ENCODE data around the gene GDI1. TPM values are rescaled to one million over a fixed set of nuclear protein-coding genes. Genes with fewer than 3 reads are reported as not detected.

The GDI1 gene
- total and polyA plus RNA-seq, 9 of the 15 experiments (the other 6 are each of a cell fraction or from before 2014, with no cell fraction given): 0.97 to 82.6 (median 37.5) TPM

DNA sequence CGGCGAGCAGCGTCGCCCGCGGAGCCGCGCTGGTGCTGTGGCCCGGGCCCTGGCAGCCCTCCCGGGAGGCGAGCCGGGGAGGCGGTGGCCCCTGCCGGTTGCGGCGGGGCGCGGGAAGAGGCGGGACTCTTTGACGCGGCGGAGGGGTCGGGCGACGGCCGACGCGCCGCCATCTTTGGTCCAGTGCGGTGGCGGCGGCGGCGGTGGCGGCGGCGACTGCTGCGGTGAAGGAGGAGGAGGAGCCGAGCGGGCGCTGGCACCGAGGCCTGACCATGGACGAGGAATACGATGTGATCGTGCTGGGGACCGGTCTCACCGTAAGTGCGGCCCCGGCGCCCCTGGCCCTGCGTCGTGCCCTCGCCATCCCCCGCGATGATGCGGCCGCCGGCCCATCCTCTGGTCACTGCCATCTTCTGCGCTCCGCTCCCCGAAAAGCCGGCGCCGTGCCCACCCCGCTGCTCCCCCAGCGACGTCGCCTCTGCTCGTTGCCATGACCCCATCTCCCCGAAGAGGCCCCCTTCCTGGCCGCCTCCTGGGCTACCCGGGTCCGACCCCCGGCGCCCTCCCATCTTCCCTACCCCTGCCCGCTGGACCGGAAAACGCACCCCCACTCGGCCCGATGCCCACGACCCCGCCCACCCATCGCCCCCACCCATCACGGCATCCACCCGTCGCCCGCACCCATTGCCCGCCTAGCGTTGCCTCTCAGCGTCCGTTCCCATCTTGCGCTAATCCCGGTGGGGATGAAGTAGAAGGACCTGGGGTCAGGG is at the start of gene GDI1 (continued):
- TF ChIP-seq, protein P1, sequence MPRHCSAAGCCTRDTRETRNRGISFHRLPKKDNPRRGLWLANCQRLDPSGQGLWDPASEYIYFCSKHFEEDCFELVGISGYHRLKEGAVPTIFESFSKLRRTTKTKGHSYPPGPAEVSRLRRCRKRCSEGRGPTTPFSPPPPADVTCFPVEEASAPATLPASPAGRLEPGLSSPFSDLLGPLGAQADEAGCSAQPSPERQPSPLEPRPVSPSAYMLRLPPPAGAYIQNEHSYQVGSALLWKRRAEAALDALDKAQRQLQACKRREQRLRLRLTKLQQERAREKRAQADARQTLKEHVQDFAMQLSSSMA (CRISPR knock-in tag; IDR thresholded peaks at IDR 0.05): peak; percentile 44; the same call in 1 of the 2 replicates
- TF ChIP-seq CREM (IDR thresholded peaks at IDR 0.05; ENCODE audit: low read depth) (peak; percentile 50; the same call in 1 of the 2 replicates), PCBP1 (IDR thresholded peaks at IDR 0.05; ENCODE audit: low read depth, low read length, poor library complexity, severe bottlenecking) (peak; percentile 99), RBFOX2 (IDR thresholded peaks at IDR 0.05; ENCODE audit: low read depth, low read length) (peak; percentile 59), CTBP1 (IDR thresholded peaks at IDR 0.05; ENCODE audit: borderline replicate concordance) (peak; percentile 53), CHD2 (IDR thresholded peaks at IDR 0.05; ENCODE audit: low read depth, low read length) (peak; percentile 67), ZNF584 (CRISPR knock-in tag; IDR thresholded peaks at IDR 0.05; ENCODE audit: low read depth) (no peak), TAF7 (tag; IDR thresholded peaks at IDR 0.05) (0 out of 2 replicates have a peak, but pooled peaks have one; percentile 24), TBP (optimal IDR thresholded peaks at IDR 0.05; ENCODE audit: low read depth, low read length) (peak; percentile 52), SIN3B (IDR thresholded peaks at IDR 0.05; ENCODE audit: low read depth) (peak; percentile 62; the same call in 1 of the 2 replicates), CCNT2 (IDR thresholded peaks at IDR 0.05; ENCODE audit: borderline replicate concordance, extremely low read depth, insufficient read length, low read depth, low read length) (no peak), EWSR1 (IDR thresholded peaks at IDR 0.05; ENCODE audit: borderline replicate concordance, low read depth, partially characterized antibody) (no peak), KLF13 (tag; IDR thresholded peaks at IDR 0.05; ENCODE audit: borderline replicate concordance, low read depth) (0 out of 2 replicates have a peak, but pooled peaks have one; percentile 30)
- TF ChIP-seq, protein P2, sequence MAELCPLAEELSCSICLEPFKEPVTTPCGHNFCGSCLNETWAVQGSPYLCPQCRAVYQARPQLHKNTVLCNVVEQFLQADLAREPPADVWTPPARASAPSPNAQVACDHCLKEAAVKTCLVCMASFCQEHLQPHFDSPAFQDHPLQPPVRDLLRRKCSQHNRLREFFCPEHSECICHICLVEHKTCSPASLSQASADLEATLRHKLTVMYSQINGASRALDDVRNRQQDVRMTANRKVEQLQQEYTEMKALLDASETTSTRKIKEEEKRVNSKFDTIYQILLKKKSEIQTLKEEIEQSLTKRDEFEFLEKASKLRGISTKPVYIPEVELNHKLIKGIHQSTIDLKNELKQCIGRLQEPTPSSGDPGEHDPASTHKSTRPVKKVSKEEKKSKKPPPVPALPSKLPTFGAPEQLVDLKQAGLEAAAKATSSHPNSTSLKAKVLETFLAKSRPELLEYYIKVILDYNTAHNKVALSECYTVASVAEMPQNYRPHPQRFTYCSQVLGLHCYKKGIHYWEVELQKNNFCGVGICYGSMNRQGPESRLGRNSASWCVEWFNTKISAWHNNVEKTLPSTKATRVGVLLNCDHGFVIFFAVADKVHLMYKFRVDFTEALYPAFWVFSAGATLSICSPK (IDR thresholded peaks at IDR 0.05; ENCODE audit: borderline replicate concordance): no peak
- TF ChIP-seq, protein P3, sequence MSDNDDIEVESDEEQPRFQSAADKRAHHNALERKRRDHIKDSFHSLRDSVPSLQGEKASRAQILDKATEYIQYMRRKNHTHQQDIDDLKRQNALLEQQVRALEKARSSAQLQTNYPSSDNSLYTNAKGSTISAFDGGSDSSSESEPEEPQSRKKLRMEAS (CRISPR knock-in tag; IDR thresholded peaks at IDR 0.05): no peak
- TF ChIP-seq, protein P4, sequence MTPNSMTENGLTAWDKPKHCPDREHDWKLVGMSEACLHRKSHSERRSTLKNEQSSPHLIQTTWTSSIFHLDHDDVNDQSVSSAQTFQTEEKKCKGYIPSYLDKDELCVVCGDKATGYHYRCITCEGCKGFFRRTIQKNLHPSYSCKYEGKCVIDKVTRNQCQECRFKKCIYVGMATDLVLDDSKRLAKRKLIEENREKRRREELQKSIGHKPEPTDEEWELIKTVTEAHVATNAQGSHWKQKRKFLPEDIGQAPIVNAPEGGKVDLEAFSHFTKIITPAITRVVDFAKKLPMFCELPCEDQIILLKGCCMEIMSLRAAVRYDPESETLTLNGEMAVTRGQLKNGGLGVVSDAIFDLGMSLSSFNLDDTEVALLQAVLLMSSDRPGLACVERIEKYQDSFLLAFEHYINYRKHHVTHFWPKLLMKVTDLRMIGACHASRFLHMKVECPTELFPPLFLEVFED (CRISPR knock-in tag; conservative IDR thresholded peaks at IDR 0.05): no peak
- TF ChIP-seq, protein P5, sequence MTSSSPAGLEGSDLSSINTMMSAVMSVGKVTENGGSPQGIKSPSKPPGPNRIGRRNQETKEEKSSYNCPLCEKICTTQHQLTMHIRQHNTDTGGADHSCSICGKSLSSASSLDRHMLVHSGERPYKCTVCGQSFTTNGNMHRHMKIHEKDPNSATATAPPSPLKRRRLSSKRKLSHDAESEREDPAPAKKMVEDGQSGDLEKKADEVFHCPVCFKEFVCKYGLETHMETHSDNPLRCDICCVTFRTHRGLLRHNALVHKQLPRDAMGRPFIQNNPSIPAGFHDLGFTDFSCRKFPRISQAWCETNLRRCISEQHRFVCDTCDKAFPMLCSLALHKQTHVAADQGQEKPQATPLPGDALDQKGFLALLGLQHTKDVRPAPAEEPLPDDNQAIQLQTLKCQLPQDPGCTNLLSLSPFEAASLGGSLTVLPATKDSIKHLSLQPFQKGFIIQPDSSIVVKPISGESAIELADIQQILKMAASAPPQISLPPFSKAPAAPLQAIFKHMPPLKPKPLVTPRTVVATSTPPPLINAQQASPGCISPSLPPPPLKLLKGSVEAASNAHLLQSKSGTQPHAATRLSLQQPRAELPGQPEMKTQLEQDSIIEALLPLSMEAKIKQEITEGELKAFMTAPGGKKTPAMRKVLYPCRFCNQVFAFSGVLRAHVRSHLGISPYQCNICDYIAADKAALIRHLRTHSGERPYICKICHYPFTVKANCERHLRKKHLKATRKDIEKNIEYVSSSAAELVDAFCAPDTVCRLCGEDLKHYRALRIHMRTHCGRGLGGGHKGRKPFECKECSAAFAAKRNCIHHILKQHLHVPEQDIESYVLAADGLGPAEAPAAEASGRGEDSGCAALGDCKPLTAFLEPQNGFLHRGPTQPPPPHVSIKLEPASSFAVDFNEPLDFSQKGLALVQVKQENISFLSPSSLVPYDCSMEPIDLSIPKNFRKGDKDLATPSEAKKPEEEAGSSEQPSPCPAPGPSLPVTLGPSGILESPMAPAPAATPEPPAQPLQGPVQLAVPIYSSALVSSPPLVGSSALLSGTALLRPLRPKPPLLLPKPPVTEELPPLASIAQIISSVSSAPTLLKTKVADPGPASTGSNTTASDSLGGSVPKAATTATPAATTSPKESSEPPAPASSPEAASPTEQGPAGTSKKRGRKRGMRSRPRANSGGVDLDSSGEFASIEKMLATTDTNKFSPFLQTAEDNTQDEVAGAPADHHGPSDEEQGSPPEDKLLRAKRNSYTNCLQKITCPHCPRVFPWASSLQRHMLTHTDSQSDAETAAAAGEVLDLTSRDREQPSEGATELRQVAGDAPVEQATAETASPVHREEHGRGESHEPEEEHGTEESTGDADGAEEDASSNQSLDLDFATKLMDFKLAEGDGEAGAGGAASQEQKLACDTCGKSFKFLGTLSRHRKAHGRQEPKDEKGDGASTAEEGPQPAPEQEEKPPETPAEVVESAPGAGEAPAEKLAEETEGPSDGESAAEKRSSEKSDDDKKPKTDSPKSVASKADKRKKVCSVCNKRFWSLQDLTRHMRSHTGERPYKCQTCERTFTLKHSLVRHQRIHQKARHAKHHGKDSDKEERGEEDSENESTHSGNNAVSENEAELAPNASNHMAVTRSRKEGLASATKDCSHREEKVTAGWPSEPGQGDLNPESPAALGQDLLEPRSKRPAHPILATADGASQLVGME (CRISPR knock-in tag; IDR thresholded peaks at IDR 0.05): peak; percentile 88; the same call in 1 of the 2 replicates
